ENCODE measurements around the gene HK2.

Gene HK2

DNA sequence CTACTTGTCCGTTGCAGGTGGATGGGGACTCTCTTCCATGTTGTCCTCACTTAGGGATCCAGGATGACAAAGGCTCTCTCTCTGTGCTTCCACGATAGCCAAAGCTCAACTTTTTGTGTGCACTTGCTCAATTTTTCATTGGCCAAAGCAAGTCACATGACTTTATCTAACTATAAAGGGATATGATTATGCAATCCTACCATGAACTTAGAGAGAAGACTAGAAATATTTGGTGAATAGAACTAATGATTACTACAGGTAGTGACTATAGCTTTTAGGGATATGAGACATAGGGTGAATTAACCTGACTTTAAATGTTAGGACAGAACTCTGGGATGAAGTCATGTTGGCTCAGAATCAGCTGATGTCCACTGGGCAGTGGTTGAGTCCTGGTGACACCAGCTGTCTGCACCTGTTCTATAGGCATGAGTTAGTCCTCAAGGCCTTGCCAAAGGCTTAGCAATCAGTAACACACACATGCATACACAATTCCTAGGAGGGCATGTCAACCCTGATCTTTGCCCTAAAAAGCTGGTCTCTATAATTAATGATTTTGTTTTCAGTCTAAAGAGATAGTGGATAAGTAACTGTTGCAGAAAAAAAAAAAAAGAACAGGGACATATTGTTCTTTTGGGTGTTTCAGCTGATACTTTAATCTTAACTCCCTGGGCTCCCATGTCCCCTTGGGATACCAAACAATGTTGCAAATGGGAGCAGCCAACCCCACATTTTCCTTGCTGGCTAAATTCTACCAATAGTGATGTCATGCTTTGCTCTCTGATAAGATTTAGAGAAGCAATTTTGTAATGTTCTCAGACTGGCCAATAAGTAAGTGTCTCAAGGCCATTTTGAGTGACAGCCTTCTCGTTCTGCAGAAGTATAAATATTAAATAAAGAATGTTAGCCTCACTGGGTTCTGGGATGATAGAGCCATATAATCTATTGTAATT is 12.5 kb upstream of the HK2 start:
- WGBS, 2 donors (ENCODE audit: extremely low coverage in 2 of 2, insufficient read length in 2 of 2, insufficient replicate concordance in 1 of 2), result no CpG with 5 or more reads among the region's 3 CpGs

DNA sequence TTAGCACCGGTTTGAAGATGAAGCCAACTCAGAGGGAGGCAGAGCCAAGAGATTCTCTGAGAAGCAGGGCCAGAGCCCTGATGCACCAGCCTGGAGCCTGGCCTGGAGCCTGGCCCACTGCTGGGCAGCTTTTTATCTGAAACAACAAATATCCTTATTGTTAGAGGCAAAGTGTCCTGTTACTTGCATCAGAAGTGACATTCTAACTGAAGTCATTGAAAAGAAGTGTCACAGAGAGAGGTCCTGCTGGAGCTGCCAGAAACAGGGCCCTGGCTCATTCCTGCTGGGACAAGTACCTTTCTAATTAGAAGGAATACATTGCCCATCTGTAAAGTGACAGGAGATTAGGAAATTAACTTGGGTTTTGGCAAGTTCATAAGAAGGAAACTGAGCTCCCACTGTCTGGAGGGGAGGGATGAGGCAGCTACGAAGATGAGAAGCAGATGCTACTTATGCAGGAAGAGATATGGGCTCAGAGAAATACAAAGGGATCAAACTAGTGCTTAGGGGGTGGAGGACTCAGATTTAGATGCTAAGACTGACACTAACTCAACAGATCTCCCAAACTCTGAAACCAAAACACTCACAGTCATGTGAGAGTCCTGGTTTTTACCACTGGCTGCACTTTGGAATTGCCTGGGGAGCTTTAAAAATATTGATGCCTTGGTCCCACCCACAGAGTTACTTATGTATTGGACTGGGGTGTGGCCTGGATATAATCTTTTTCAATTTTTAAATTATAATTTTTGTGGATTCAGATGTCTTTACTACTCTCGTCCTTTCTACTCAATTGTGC is 11.0 kb upstream of the HK2 start:
- no peak overlapping the region for H2AK5ac ChIP-seq (ENCODE audit: low read depth, low read length)
- H3K14ac ChIP-seq (ENCODE audit: low read length), result no peak overlapping the region
- H3K27me3 ChIP-seq (ENCODE audit: control insufficient read depth in 3 of 3, insufficient read depth in 3 of 3, low read depth in 1 of 3, low read length in 3 of 3), result no peaks in the 10 kb centered on the region
- WGBS, 2 donors (ENCODE audit: extremely low coverage in 2 of 2, insufficient read length in 2 of 2, insufficient replicate concordance in 1 of 2), result no CpG with 5 or more reads among the region's 3 CpGs
- H3K23ac ChIP-seq (ENCODE audit: low read depth, low read length, poor library complexity), result no peak overlapping the region
- no peak overlapping the region for H4K8ac ChIP-seq (ENCODE audit: low read depth, low read length)
- peak; percentile 17 for DNase-seq (ENCODE audit: low spot score)
- H2BK120ac ChIP-seq (ENCODE audit: low read depth, low read length), result no peak overlapping the region
- H3K18ac ChIP-seq (ENCODE audit: low read length), result no peak overlapping the region
- no peak overlapping the region for H4K91ac ChIP-seq (ENCODE audit: low read depth, low read length, poor library complexity)
- no peaks in the 10 kb centered on the region for H3K79me1 ChIP-seq (ENCODE audit: low read depth, low read length)
- H3K36me3 ChIP-seq (replicated peaks in 1 of 2; ENCODE audit: control insufficient read depth in 2 of 2, insufficient read depth in 2 of 2, low read length in 2 of 2), result no peaks in the 10 kb centered on the region
- H2BK12ac ChIP-seq (ENCODE audit: low read length), result no peak overlapping the region
- no peaks in the 10 kb centered on the region for H3K9me3 ChIP-seq (replicated peaks in 1 of 2; ENCODE audit: control insufficient read depth in 2 of 2, insufficient read depth in 1 of 2, low read depth in 1 of 2, low read length in 2 of 2)
- H3K4me3 ChIP-seq (ENCODE audit: low read length in 2 of 2), result no peak overlapping the region
- H3K4me2 ChIP-seq (ENCODE audit: insufficient read depth, low read length, poor library complexity, severe bottlenecking), result no peak overlapping the region
- H2BK15ac ChIP-seq (ENCODE audit: low read length), result no peak overlapping the region
- H3K4ac ChIP-seq (ENCODE audit: low read length), result no peak overlapping the region
- H2AFZ ChIP-seq (ENCODE audit: low read length), result peak overlapping the region; percentile 79
- peaks cover 5 to 10% of the 10 kb centered on the region in 2 donors for H3K4me1 ChIP-seq (ENCODE audit: control insufficient read depth in 2 of 2, insufficient read depth in 1 of 2, low read depth in 1 of 2, low read length in 2 of 2)
- H2BK5ac ChIP-seq (ENCODE audit: low read length), result no peak overlapping the region
- H3K27ac ChIP-seq (replicated peaks; ENCODE audit: low read length), result peak overlapping the region; percentile 60
- no peak overlapping the region for H3K9ac ChIP-seq (ENCODE audit: low read depth, low read length, poor library complexity)

More for the DNA sequence above, 12.5 kb upstream of the HK2 start:
- Histone ChIP-seq H3K36me3 (replicated peaks in 1 of 2; ENCODE audit: control insufficient read depth in 2 of 2, insufficient read depth in 2 of 2, low read length in 2 of 2) (no peaks in the 10 kb centered on the region), H3K27ac (replicated peaks; ENCODE audit: low read length) (no peak overlapping the region), H4K91ac (ENCODE audit: low read depth, low read length, poor library complexity) (no peak overlapping the region), H4K8ac (ENCODE audit: low read depth, low read length) (no peak overlapping the region), H3K4me1 (ENCODE audit: control insufficient read depth in 2 of 2, insufficient read depth in 1 of 2, low read depth in 1 of 2, low read length in 2 of 2) (peaks cover 7 to 18% of the 10 kb centered on the region in 2 donors), H3K14ac (ENCODE audit: low read length) (no peak overlapping the region), H3K9ac (ENCODE audit: low read depth, low read length, poor library complexity) (no peak overlapping the region), H2BK5ac (ENCODE audit: low read length) (no peak overlapping the region), H3K79me1 (ENCODE audit: low read depth, low read length) (no peaks in the 10 kb centered on the region), H3K4me2 (ENCODE audit: insufficient read depth, low read length, poor library complexity, severe bottlenecking) (no peak overlapping the region), H3K4ac (ENCODE audit: low read length) (no peak overlapping the region), H3K23ac (ENCODE audit: low read depth, low read length, poor library complexity) (no peak overlapping the region), H2AK5ac (ENCODE audit: low read depth, low read length) (no peak overlapping the region), H3K9me3 (replicated peaks in 1 of 2; ENCODE audit: control insufficient read depth in 2 of 2, insufficient read depth in 1 of 2, low read depth in 1 of 2, low read length in 2 of 2) (no peaks in the 10 kb centered on the region), H3K27me3 (ENCODE audit: control insufficient read depth in 3 of 3, insufficient read depth in 3 of 3, low read depth in 1 of 3, low read length in 3 of 3) (no peaks in the 10 kb centered on the region), H2BK120ac (ENCODE audit: low read depth, low read length) (no peak overlapping the region), H3K4me3 (ENCODE audit: low read length in 2 of 2) (no peak overlapping the region), H2AFZ (ENCODE audit: low read length) (no peak overlapping the region), H2BK12ac (ENCODE audit: low read length) (no peak overlapping the region), H3K18ac (ENCODE audit: low read length) (no peak overlapping the region), H2BK15ac (ENCODE audit: low read length) (no peak overlapping the region)
- no peak for DNase-seq (ENCODE audit: low spot score)

DNA sequence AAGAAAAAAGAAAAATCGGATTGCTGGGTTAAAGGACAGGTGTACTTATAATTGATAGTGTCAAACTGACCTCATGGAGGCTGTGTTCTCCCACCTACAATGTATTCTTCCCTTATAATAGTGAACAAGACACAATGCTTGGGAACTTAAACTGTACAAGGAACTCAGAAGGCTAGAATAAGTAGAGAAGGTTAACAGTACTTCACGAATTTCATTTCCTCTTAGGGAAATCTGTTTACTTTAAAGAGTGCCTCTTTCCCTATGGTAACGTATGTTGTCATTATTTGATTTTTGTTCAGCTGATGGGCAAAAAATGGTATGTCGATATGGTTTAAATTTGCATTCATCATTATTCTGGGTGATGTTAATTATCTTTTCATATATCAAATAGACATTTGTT is 9.2 kb upstream of the HK2 start:
- DNase-seq (ENCODE audit: low spot score), result no peak
- Histone ChIP-seq H2BK5ac (ENCODE audit: low read length) (no peak overlapping the region), H3K9me3 (replicated peaks in 1 of 2; ENCODE audit: control insufficient read depth in 2 of 2, insufficient read depth in 1 of 2, low read depth in 1 of 2, low read length in 2 of 2) (no peaks in the 10 kb centered on the region), H2BK120ac (ENCODE audit: low read depth, low read length) (no peak overlapping the region), H3K14ac (ENCODE audit: low read length) (no peak overlapping the region), H3K27ac (replicated peaks; ENCODE audit: low read length) (no peak overlapping the region), H3K4me2 (ENCODE audit: insufficient read depth, low read length, poor library complexity, severe bottlenecking) (no peak overlapping the region), H3K4ac (ENCODE audit: low read length) (no peak overlapping the region), H3K79me1 (ENCODE audit: low read depth, low read length) (no peaks in the 10 kb centered on the region), H2BK12ac (ENCODE audit: low read length) (no peak overlapping the region), H4K8ac (ENCODE audit: low read depth, low read length) (no peak overlapping the region), H3K4me1 (ENCODE audit: control insufficient read depth in 2 of 2, insufficient read depth in 1 of 2, low read depth in 1 of 2, low read length in 2 of 2) (peaks cover 5 to 10% of the 10 kb centered on the region in 2 donors), H3K23ac (ENCODE audit: low read depth, low read length, poor library complexity) (no peak overlapping the region), H3K36me3 (replicated peaks in 1 of 2; ENCODE audit: control insufficient read depth in 2 of 2, insufficient read depth in 2 of 2, low read length in 2 of 2) (no peaks in the 10 kb centered on the region), H2AFZ (ENCODE audit: low read length) (no peak overlapping the region), H3K18ac (ENCODE audit: low read length) (no peak overlapping the region), H2BK15ac (ENCODE audit: low read length) (no peak overlapping the region), H2AK5ac (ENCODE audit: low read depth, low read length) (no peak overlapping the region), H3K4me3 (ENCODE audit: low read length in 2 of 2) (no peak overlapping the region), H3K27me3 (ENCODE audit: control insufficient read depth in 3 of 3, insufficient read depth in 3 of 3, low read depth in 1 of 3, low read length in 3 of 3) (no peaks in the 10 kb centered on the region), H3K9ac (ENCODE audit: low read depth, low read length, poor library complexity) (no peak overlapping the region), H4K91ac (ENCODE audit: low read depth, low read length, poor library complexity) (no peak overlapping the region)
- no CpG with 5 or more reads among the region's 4 CpGs for WGBS, 2 donors (ENCODE audit: extremely low coverage in 2 of 2, insufficient read length in 2 of 2, insufficient replicate concordance in 1 of 2)

DNA sequence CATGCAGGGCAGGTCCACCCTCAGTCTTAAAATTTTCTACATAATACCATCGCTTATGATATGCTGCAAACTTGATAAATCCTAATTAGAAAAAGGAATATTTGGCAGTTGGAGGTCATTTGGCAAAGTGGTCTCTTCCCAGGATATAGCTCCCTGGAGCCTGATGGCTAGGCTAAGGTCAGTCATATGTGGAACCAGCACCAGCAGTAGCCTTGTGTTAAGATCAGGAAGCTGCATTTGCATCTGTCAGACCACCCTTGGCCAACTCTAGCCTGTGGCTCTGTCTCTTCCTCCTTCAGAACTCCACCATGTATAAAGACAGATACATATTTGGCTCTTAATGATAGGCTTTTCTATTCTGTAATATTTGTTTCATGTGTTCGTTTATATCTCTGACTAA is 5.4 kb upstream of the HK2 start:
- H3K23ac ChIP-seq (ENCODE audit: low read depth, low read length, poor library complexity), result no peak overlapping the region
- H3K4ac ChIP-seq (ENCODE audit: low read length), result no peak overlapping the region
- no peaks in the 10 kb centered on the region for H3K79me1 ChIP-seq (ENCODE audit: low read depth, low read length)
- H3K9me3 ChIP-seq (replicated peaks in 1 of 2; ENCODE audit: control insufficient read depth in 2 of 2, insufficient read depth in 1 of 2, low read depth in 1 of 2, low read length in 2 of 2), result no peaks in the 10 kb centered on the region
- no peak overlapping the region for H4K91ac ChIP-seq (ENCODE audit: low read depth, low read length, poor library complexity)
- no peak overlapping the region for H2BK5ac ChIP-seq (ENCODE audit: low read length)
- no peak overlapping the region for H2BK15ac ChIP-seq (ENCODE audit: low read length)
- H3K18ac ChIP-seq (ENCODE audit: low read length), result no peak overlapping the region
- H3K4me3 ChIP-seq (ENCODE audit: low read length in 2 of 2), result no peak overlapping the region
- H3K27ac ChIP-seq (replicated peaks; ENCODE audit: low read length), result no peak overlapping the region
- no peak overlapping the region for H4K8ac ChIP-seq (ENCODE audit: low read depth, low read length)
- no peak for DNase-seq (ENCODE audit: low spot score)
- no peak overlapping the region for H3K9ac ChIP-seq (ENCODE audit: low read depth, low read length, poor library complexity)
- no peaks in the 10 kb centered on the region for H3K27me3 ChIP-seq (ENCODE audit: control insufficient read depth in 3 of 3, insufficient read depth in 3 of 3, low read depth in 1 of 3, low read length in 3 of 3)
- no peak overlapping the region for H2AK5ac ChIP-seq (ENCODE audit: low read depth, low read length)
- H3K4me2 ChIP-seq (ENCODE audit: insufficient read depth, low read length, poor library complexity, severe bottlenecking), result no peak overlapping the region
- H2BK120ac ChIP-seq (ENCODE audit: low read depth, low read length), result no peak overlapping the region
- no peak overlapping the region for H2BK12ac ChIP-seq (ENCODE audit: low read length)
- no peak overlapping the region for H2AFZ ChIP-seq (ENCODE audit: low read length)
- peaks cover 0 to 3% of the 10 kb centered on the region in 2 donors for H3K36me3 ChIP-seq (replicated peaks in 1 of 2; ENCODE audit: control insufficient read depth in 2 of 2, insufficient read depth in 2 of 2, low read length in 2 of 2)
- no CpG with 5 or more reads among the region's 2 CpGs for WGBS, 2 donors (ENCODE audit: extremely low coverage in 2 of 2, insufficient read length in 2 of 2, insufficient replicate concordance in 1 of 2)
- H3K14ac ChIP-seq (ENCODE audit: low read length), result no peak overlapping the region
- H3K4me1 ChIP-seq (ENCODE audit: control insufficient read depth in 2 of 2, insufficient read depth in 1 of 2, low read depth in 1 of 2, low read length in 2 of 2), result peaks cover under 1 to 3% of the 10 kb centered on the region in 2 donors
